HEK293 (cell line): Measurements from ENCODE around the gene TMEM256.
A peak's percentile ranks its signal among the peaks of the same experiment; 100 is the strongest.

Experiments
- CTCF ChIA-PET: fragments of 350-600 bp; formaldehyde crosslinking; extraction: SDS; loops from one replicate; lab custom pipeline; 2021; ENCODE audit warnings: antibody characterized with exemption; lab: Yijun Ruan, JAX
- POLR2A ChIA-PET: fragments of 300-600 bp; formaldehyde crosslinking; extraction: SDS; loops from one replicate; lab custom pipeline; 2020; ENCODE audit warnings: antibody characterized with exemption, inconsistent platforms; lab: Yijun Ruan, JAX
- H3K27ac ChIP-seq: fragments of 200-500 bp; sonication (Bioruptor generic); 2 replicates; pipeline ENCODE4 v1.5.1; 2014; ENCODE audit warnings: low read depth, low read length, control low read depth, inconsistent platforms; ENCODE audit errors: extremely low read depth
- H3K36me3 ChIP-seq, 2 experiments: fragments of 200-500 bp in 1 of 2; sonication (Bioruptor generic) in 1 of 2; 1 replicate in 1 of 2; 2 replicates in 1 of 2; pipeline ENCODE4 v1.5.1; 2014 to 2017; ENCODE audit warnings: inconsistent platforms in 2 of 2, low read length in 2 of 2; ENCODE audit not compliant: control insufficient read depth in 2 of 2, insufficient read depth in 1 of 2
- H3K4me1 ChIP-seq: fragments of 200-500 bp; sonication (Bioruptor generic); 2 replicates; pipeline ENCODE4 v1.5.1; 2014; ENCODE audit warnings: mild to moderate bottlenecking, low read length, inconsistent platforms; ENCODE audit not compliant: control insufficient read depth, insufficient read depth
- H3K4me3 ChIP-seq: 2 replicates; pipeline ENCODE4 v1.5.1; 2011; ENCODE audit warnings: low read depth, mild to moderate bottlenecking, control low read depth, low read length, moderate library complexity
- H3K9me3 ChIP-seq: fragments of 200-500 bp; sonication (Bioruptor generic); 2 replicates; pipeline ENCODE4 v1.5.1; 2014; ENCODE audit warnings: low read depth, low read length, inconsistent platforms; ENCODE audit not compliant: control insufficient read depth, insufficient read depth
- ATF2 ChIP-seq: fragments of 450-650 bp; formaldehyde crosslinking; IDR thresholded peaks from 2 replicates; pipeline ENCODE4 v1.5.1; 2016; ENCODE audit warnings: missing biosample characterization, missing genetic modification characterization, low read depth
- BCL6B ChIP-seq: fragments of 450-650 bp; formaldehyde crosslinking; IDR thresholded peaks from 2 replicates; pipeline ENCODE4 v1.5.1; 2017; ENCODE audit warnings: missing biosample characterization, missing genetic modification characterization
- HIC1 ChIP-seq: fragments of 450-650 bp; formaldehyde crosslinking; IDR thresholded peaks from 2 replicates; pipeline ENCODE4 v1.5.1; 2016; ENCODE audit warnings: missing biosample characterization, missing genetic modification characterization
- OSR2 ChIP-seq: fragments of 450-650 bp; formaldehyde crosslinking; IDR thresholded peaks from 2 replicates; pipeline ENCODE4 v1.5.1; 2016; ENCODE audit warnings: missing biosample characterization, missing genetic modification characterization
- PRDM6 ChIP-seq: fragments of 450-650 bp; formaldehyde crosslinking; IDR thresholded peaks from 2 replicates; pipeline ENCODE4 v1.5.1; 2017; ENCODE audit warnings: missing biosample characterization, missing genetic modification characterization
- REST ChIP-seq: fragments of 450-650 bp; formaldehyde crosslinking; IDR thresholded peaks from 2 replicates; pipeline ENCODE4 v1.5.1; 2016; ENCODE audit warnings: missing biosample characterization, missing genetic modification characterization
- TSHZ1 ChIP-seq: fragments of 450-650 bp; formaldehyde crosslinking; IDR thresholded peaks from 2 replicates; pipeline ENCODE4 v1.5.1; 2016; ENCODE audit warnings: missing biosample characterization, missing genetic modification characterization, borderline replicate concordance
- ZNF350 ChIP-seq: fragments of 450-650 bp; formaldehyde crosslinking; IDR thresholded peaks from 2 replicates; pipeline ENCODE4 v1.5.0; 2017; ENCODE audit warnings: missing biosample characterization, mild to moderate bottlenecking, missing genetic modification characterization
- ZNF488 ChIP-seq: fragments of 450-650 bp; formaldehyde crosslinking; IDR thresholded peaks from 2 replicates; pipeline ENCODE4 v1.5.1; 2016; ENCODE audit warnings: missing biosample characterization, missing genetic modification characterization
- ZNF513 ChIP-seq: fragments of 450-650 bp; IDR thresholded peaks from 2 replicates; pipeline ENCODE4 v1.5.1; 2018; ENCODE audit warnings: missing biosample characterization, missing genetic modification characterization
- ZNF561 ChIP-seq: fragments of 450-650 bp; IDR thresholded peaks from 2 replicates; pipeline ENCODE4 v1.5.1; 2018; ENCODE audit warnings: missing biosample characterization, missing genetic modification characterization, borderline replicate concordance

TMEM256 gene

GRCh38 chr17:7409716-7410115 lies 5.8 kb upstream of the TMEM256 start (continued):
- no peak for TF ChIP-seq ZNF488 (tag by site-specific recombination)
- TF ChIP-seq PRDM6 (tag by site-specific recombination): no peak
- TF ChIP-seq ZNF513: no peak
- TF ChIP-seq OSR2 (tag by site-specific recombination): no peak
- no peak for TF ChIP-seq BCL6B (tag by site-specific recombination)
- TF ChIP-seq ZNF561 (tag by site-specific recombination): no peak
- no peak for TF ChIP-seq ATF2
- no peak for TF ChIP-seq REST (tag by site-specific recombination)
- TF ChIP-seq ZNF350 (tag by site-specific recombination): no peak

- Histone ChIP-seq H3K27ac (no peak overlapping the region), H3K36me3 (peaks cover 3 to 32% of the 10 kb centered on the region in 2 experiments), H3K4me3 (no peak overlapping the region), H3K9me3 (no peaks in the 10 kb centered on the region), H3K4me1 (0 out of 2 replicates have a peak, but pooled peaks cover 5% of the 10 kb centered on the region)
- TF ChIP-seq TSHZ1: no peak
- 0 out of 2 replicates have a peak, but pooled peaks have one; percentile 5 for TF ChIP-seq HIC1
- ChIA-PET CTCF (interaction anchor here (0.6 kb wide), 1 partner anchor 56 kb away, joined by 5 read pairs; no protein-coding TSS in a partner anchor), POLR2A (interaction anchor here (0.5 kb wide), 1 partner anchor 59 kb away, joined by 5 read pairs; no protein-coding TSS in a partner anchor)
These were observed 5.0 kb upstream of the TMEM256 start for GRCh38 chr17:7408863-7409262.
